ENCODE measurements around the gene RASL12. TPM values are rescaled to one million over a fixed set of nuclear protein-coding genes. Genes with fewer than 3 reads are reported as not detected.
A peak's percentile ranks its signal among the peaks of the same experiment; 100 is the strongest.

RASL12 gene
- total and polyA plus RNA-seq, 2 of the 4 experiments (the other 2 are of a cell fraction), result 0.18 to 0.22 TPM

- Histone ChIP-seq H4K91ac (ENCODE audit: insufficient read depth, low read depth, low read length) (no peak overlapping the region), H3K23ac (ENCODE audit: low read depth, low read length) (no peak overlapping the region), H3K4me2 (ENCODE audit: low read depth, low read length) (no peak overlapping the region), H3K36me3 (ENCODE audit: control insufficient read depth, insufficient read depth, low read length) (no peaks in the 10 kb centered on the region), H4K5ac (ENCODE audit: low read depth, low read length) (no peak overlapping the region), H3K9me1 (ENCODE audit: insufficient read depth, low read length) (no peaks in the 10 kb centered on the region), H3K79me1 (ENCODE audit: low read depth in 1 of 2, low read length in 2 of 2) (no peaks in the 10 kb centered on the region), H3K9ac (ENCODE audit: low read depth, low read length) (no peak overlapping the region), H3K9me3 (ENCODE audit: control insufficient read depth, insufficient read depth, low read length) (no peaks in the 10 kb centered on the region), H2BK120ac (ENCODE audit: low read depth, low read length) (no peak overlapping the region), H2BK20ac (ENCODE audit: low read depth, low read length) (no peak overlapping the region; the same call in 1 of the 2 replicates), H3K27me3 (ENCODE audit: control insufficient read depth, insufficient read depth, low read length) (peaks cover 61% of the 10 kb centered on the region), H3K4me1 (ENCODE audit: control insufficient read depth, insufficient read depth, low read length) (peaks cover 19% of the 10 kb centered on the region; the same call in 1 of the 2 replicates), H2AFZ (replicated peaks; ENCODE audit: low read length, poor library complexity) (no peak overlapping the region), H2BK5ac (ENCODE audit: low read depth, low read length, poor library complexity, severe bottlenecking) (no peak overlapping the region), H4K20me1 (ENCODE audit: insufficient read depth, low read length) (no peaks in the 10 kb centered on the region; the same call in none of the 2 replicates), H3K4ac (ENCODE audit: low read depth, low read length) (0 out of 2 replicates have a peak overlapping the region, but pooled peaks have one; percentile 4), H3K27ac (ENCODE audit: insufficient read depth, low read length) (no peak overlapping the region), H2AK9ac (replicated peaks; ENCODE audit: low read depth, low read length, poor library complexity) (no peak overlapping the region), H2AK5ac (ENCODE audit: low read depth, low read length) (no peak overlapping the region; the same call in 1 of the 2 replicates), H3K14ac (replicated peaks; ENCODE audit: low read depth, low read length) (peak overlapping the region; percentile 46; the same call in 1 of the 2 replicates), H3K18ac (ENCODE audit: low read depth, low read length) (no peak overlapping the region), H2BK15ac (ENCODE audit: low read depth, low read length) (no peak overlapping the region), H3K56ac (ENCODE audit: extremely low read depth, insufficient read depth, low read length) (no peak overlapping the region), H4K8ac (ENCODE audit: low read depth in 2 of 2, low read length in 2 of 2) (no peak overlapping the region), H3K4me3 (ENCODE audit: insufficient read depth, low read depth, low read length) (no peak overlapping the region)
- dilution Hi-C loops (cut with HindIII; ENCODE audit: low sequenced_read_pairs, unreplicated experiment), result no loop called here
- ATAC-seq (ENCODE audit: low read depth), result no peak
- ChIA-PET POLR2A (ENCODE audit: unreplicated experiment) (no interaction called here), CTCF (interaction anchor here (3.5 to 4.4 kb wide), 2 partner anchors 27 to 48 kb away, joined by 21 to 74 read pairs; no protein-coding TSS in a partner anchor)
- peak; percentile 31 for DNase-seq
- no TSS peak for BruUV-seq (replicated peaks)
- in situ Hi-C loops (cut with MboI; ENCODE audit: low sequenced_read_pairs), result loop anchor here (10.0 kb wide), 1 partner anchor 47 kb away; no protein-coding TSS in a partner anchor
- intact Hi-C loops (cut with micrococcal nuclease), result no loop called here
- no CpG with 5 or more reads among the region's 5 CpGs for WGBS, 2 experiments (ENCODE audit: extremely low coverage in 2 of 2, insufficient read length in 1 of 2)
- TF ChIP-seq RCOR1 (IDR thresholded peaks at IDR 0.05; ENCODE audit: insufficient replicate concordance, low read length) (no peak), ELK1 (IDR thresholded peaks at IDR 0.05; ENCODE audit: borderline replicate concordance, low read depth, low read length) (no peak), RFX5 (IDR thresholded peaks at IDR 0.05; ENCODE audit: low read depth, low read length) (no peak), RAD21 (IDR thresholded peaks at IDR 0.05; ENCODE audit: low read length) (no peak), POLR2A (IDR thresholded peaks at IDR 0.05; ENCODE audit: low read depth, low read length) (no peak), MAFK (IDR thresholded peaks at IDR 0.05; ENCODE audit: low read depth, low read length) (no peak), CTCF (conservative IDR thresholded peaks at IDR 0.05; ENCODE audit: low read depth, low read length) (no peak), USF2 (IDR thresholded peaks at IDR 0.05; ENCODE audit: low read depth, low read length) (no peak), BHLHE40 (IDR thresholded peaks at IDR 0.05; ENCODE audit: low read depth, low read length) (no peak), FOS (IDR thresholded peaks at IDR 0.05; ENCODE audit: low read depth, low read length) (no peak), NFE2L2 (IDR thresholded peaks at IDR 0.05; ENCODE audit: low read depth, low read length) (no peak), SMC3 (IDR thresholded peaks at IDR 0.05; ENCODE audit: low read depth, low read length) (no peak), CEBPB (IDR thresholded peaks at IDR 0.05; ENCODE audit: low read depth, low read length) (no peak), CHD1 (IDR thresholded peaks at IDR 0.05; ENCODE audit: low read depth, low read length) (no peak), MXI1 (IDR thresholded peaks at IDR 0.05; ENCODE audit: borderline replicate concordance, low read depth, low read length) (no peak), MAZ (IDR thresholded peaks at IDR 0.05; ENCODE audit: borderline replicate concordance, low read depth, low read length) (no peak)
Measured at GRCh38 chr15:65081758-65082157, 14.0 kb upstream of the RASL12 start.

All from IMR-90 (cell line).